ENCODE data around the gene SLAMF7. TPM values are rescaled to one million over a fixed set of nuclear protein-coding genes. Genes with fewer than 3 reads are reported as not detected.

Gene SLAMF7
- total and polyA plus RNA-seq, 2 of the 13 experiments (the other 11 are each of a cell fraction or from before 2014, with no cell fraction given), result not detected

DNA sequence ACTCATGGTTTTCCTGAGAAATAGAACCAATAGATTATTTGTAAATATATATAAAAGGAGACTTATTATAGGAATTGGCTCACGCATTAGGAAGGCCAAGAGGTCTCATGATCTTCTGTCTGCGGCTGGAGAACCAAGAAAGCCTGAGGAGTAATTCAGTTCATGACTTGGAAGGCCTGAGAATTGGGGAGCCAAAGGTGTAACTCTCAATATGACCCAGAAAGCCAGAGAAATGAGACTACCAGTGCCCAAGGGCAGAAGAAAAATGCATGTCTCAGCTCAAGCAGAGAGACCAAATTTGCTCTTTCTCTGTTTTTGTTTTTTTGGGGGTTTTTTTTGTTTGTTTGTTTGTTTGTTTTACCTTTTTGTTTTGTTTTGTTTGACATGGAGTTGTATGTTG is 19.5 kb downstream of the SLAMF7 start (continued):
- TF ChIP-seq TOE1 (CRISPR knock-in tag; IDR thresholded peaks at IDR 0.05) (no peak), XBP1 (CRISPR knock-in tag; IDR thresholded peaks at IDR 0.05) (no peak)

DNA sequence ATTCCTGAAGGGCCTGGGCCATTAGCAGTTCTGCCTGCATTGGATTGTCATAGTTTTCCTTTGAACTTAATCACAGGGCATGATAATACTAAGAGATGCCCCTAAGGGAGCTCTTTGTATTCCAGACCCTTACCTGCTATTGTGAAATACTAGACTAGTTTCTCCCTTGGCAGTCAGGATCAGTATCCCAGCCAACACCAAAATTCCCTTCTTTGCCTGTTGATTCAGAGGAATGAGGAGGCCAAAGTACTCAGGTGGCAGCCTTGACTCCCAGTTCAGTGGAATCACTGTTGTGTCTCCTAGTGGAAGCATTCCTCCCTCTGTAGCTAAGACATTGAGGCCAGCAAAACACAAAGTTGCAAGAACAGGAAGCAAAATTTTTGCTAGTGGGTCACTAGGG is 20.7 kb downstream of the SLAMF7 start:
- no peaks in the 10 kb centered on the region for H3K79me2 ChIP-seq (ENCODE audit: insufficient read depth, low read length)
- TF ChIP-seq, protein P1, sequence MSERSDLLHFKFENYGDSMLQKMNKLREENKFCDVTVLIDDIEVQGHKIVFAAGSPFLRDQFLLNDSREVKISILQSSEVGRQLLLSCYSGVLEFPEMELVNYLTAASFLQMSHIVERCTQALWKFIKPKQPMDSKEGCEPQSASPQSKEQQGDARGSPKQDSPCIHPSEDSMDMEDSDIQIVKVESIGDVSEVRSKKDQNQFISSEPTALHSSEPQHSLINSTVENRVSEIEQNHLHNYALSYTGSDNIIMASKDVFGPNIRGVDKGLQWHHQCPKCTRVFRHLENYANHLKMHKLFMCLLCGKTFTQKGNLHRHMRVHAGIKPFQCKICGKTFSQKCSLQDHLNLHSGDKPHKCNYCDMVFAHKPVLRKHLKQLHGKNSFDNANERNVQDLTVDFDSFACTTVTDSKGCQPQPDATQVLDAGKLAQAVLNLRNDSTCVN (CRISPR knock-in tag; IDR thresholded peaks at IDR 0.05; ENCODE audit: borderline replicate concordance), result no peak
- H3K36me3 ChIP-seq (replicated peaks in 1 of 2; ENCODE audit: control insufficient read depth in 1 of 2, insufficient read depth in 2 of 2, low read length in 2 of 2), result no peaks in the 10 kb centered on the region
- no peak overlapping the region for H3K4me3 ChIP-seq (replicated peaks in 1 of 3; ENCODE audit: insufficient read depth in 1 of 3, low read depth in 2 of 3, low read length in 3 of 3)
- H2AFZ ChIP-seq (ENCODE audit: low read length), result no peak overlapping the region
- no peak for FAIRE-seq
- no TSS peak for BruUV-seq (replicated peaks)
- intact Hi-C loops (cut with micrococcal nuclease; ENCODE audit: unreplicated experiment), result no loop called here
- no peak for ATAC-seq
- H3K9me3 ChIP-seq (ENCODE audit: low read length), result no peaks in the 10 kb centered on the region
- in situ Hi-C loops (cut with HindIII; ENCODE audit: extremely low pct_ligation_motif_present, low pct_unique_long_range_greater_than_20kb), result no loop called here
- H3K4me1 ChIP-seq (ENCODE audit: insufficient read depth, low read length), result no peaks in the 10 kb centered on the region
- ChIA-PET POLR2A (no interaction called here), CTCF (ENCODE audit: low intra/inter-chr PET ratio, low total read pairs) (no interaction called here)
- H3K27me3 ChIP-seq (ENCODE audit: control insufficient read depth in 1 of 2, insufficient read depth in 2 of 2, low read length in 2 of 2), result no peaks in the 10 kb centered on the region
- no peak overlapping the region for H3K27ac ChIP-seq (ENCODE audit: extremely low read length, insufficient read depth, low read length)
- no peak overlapping the region for H3K9ac ChIP-seq (ENCODE audit: insufficient read depth, low read depth, low read length)
- H3K4me2 ChIP-seq (ENCODE audit: low read depth, low read length), result no peak overlapping the region
- no peaks in the 10 kb centered on the region for H4K20me1 ChIP-seq (ENCODE audit: insufficient read depth, low read length)
- DNase-seq (ENCODE audit: low spot score), result no peak

DNA sequence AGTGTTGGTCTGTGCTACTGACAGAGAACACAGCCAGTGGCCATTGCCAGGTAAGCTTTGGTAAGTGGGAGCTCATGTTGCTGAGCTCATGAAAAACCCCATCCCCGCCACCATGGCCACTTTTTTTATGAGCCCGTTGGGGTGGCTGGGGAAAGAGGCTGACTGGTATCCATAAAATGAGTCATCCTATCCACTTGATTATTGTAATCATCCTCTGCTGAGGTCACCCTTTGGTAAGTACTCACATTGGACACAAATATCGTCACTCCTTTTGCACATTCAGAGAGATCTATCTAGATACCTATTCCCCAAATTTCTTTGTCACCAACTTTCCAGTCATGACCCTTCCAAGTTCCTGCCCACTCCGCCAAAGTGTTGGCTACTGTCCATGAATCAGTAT is 22.0 kb downstream of the SLAMF7 start:
- H3K4me1 ChIP-seq (ENCODE audit: insufficient read depth, low read length), result no peaks in the 10 kb centered on the region
- H3K79me2 ChIP-seq (ENCODE audit: insufficient read depth, low read length), result no peaks in the 10 kb centered on the region
- ChIA-PET CTCF (ENCODE audit: low intra/inter-chr PET ratio, low total read pairs) (no interaction called here), POLR2A (no interaction called here)
- FAIRE-seq (no peak), ATAC-seq (no peak), DNase-seq (ENCODE audit: low spot score) (no peak)
- 0% methylated on average over 4 of the region's 4 CpGs for WGBS (ENCODE audit: low lambda C conversion rate)
- H2AFZ ChIP-seq (ENCODE audit: low read length), result no peak overlapping the region
- in situ Hi-C loops (cut with HindIII; ENCODE audit: extremely low pct_ligation_motif_present, low pct_unique_long_range_greater_than_20kb) (no loop called here), intact Hi-C loops (cut with micrococcal nuclease; ENCODE audit: unreplicated experiment) (no loop called here)
- H3K9me3 ChIP-seq (ENCODE audit: low read length), result no peaks in the 10 kb centered on the region
- no TSS peak for BruUV-seq (replicated peaks)
- no peak overlapping the region for H3K27ac ChIP-seq (ENCODE audit: extremely low read length, insufficient read depth, low read length)
- H3K4me3 ChIP-seq (replicated peaks in 1 of 3; ENCODE audit: insufficient read depth in 1 of 3, low read depth in 2 of 3, low read length in 3 of 3), result no peak overlapping the region
- H3K9ac ChIP-seq (ENCODE audit: insufficient read depth, low read depth, low read length), result no peak overlapping the region
- no peaks in the 10 kb centered on the region for H3K36me3 ChIP-seq (replicated peaks in 1 of 2; ENCODE audit: control insufficient read depth in 1 of 2, insufficient read depth in 2 of 2, low read length in 2 of 2)
- TF ChIP-seq DPF2 (CRISPR knock-in tag; IDR thresholded peaks at IDR 0.05; ENCODE audit: borderline replicate concordance, low read depth), result no peak
- TF ChIP-seq ZNF34 (CRISPR knock-in tag; IDR thresholded peaks at IDR 0.05; ENCODE audit: borderline replicate concordance), result no peak
- no peak for TF ChIP-seq MIER2 (CRISPR knock-in tag; IDR thresholded peaks at IDR 0.05)
- TF ChIP-seq IRX3 (CRISPR knock-in tag; IDR thresholded peaks at IDR 0.05; ENCODE audit: borderline replicate concordance, low read depth), result no peak
- TF ChIP-seq, protein P2, sequence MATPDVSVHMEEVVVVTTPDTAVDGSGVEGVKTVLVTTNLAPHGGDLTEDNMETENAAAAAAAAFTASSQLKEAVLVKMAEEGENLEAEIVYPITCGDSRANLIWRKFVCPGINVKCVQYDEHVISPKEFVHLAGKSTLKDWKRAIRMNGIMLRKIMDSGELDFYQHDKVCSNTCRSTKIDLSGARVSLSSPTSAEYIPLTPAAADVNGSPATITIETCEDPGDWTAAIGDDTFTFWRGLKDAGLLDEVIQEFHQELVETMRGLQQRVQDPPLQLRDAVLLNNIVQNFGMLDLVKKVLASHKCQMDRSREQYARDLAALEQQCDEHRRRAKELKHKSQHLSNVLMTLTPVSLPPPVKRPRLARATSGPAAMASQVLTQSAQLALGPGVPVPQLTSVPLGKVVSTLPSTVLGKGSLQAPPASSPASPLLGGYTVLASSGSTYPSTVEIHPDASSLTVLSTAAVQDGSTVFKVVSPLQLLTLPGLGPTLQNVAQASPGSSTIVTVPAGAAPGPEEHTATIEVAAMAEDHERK (CRISPR knock-in tag; IDR thresholded peaks at IDR 0.05; ENCODE audit: low read depth), result no peak
- TF ChIP-seq MTF1 (CRISPR knock-in tag; IDR thresholded peaks at IDR 0.05), result no peak
- TF ChIP-seq RBM22 (optimal IDR thresholded peaks at IDR 0.05; ENCODE audit: low read length), result no peak
- TF ChIP-seq ZNF207 (IDR thresholded peaks at IDR 0.05; ENCODE audit: borderline replicate concordance), result no peak
- no peak for TF ChIP-seq ZBTB7A (CRISPR knock-in tag; IDR thresholded peaks at IDR 0.05)
- TF ChIP-seq SPEN (CRISPR knock-in tag; IDR thresholded peaks at IDR 0.05; ENCODE audit: low read depth), result no peak
- no peak for TF ChIP-seq CEBPG (CRISPR knock-in tag; IDR thresholded peaks at IDR 0.05)
- no peak for TF ChIP-seq ZNF33A (CRISPR knock-in tag; IDR thresholded peaks at IDR 0.05; ENCODE audit: borderline replicate concordance)
- TF ChIP-seq RBAK (CRISPR knock-in tag; IDR thresholded peaks at IDR 0.05), result no peak
- no peaks in the 10 kb centered on the region for H3K27me3 ChIP-seq (ENCODE audit: control insufficient read depth in 1 of 2, insufficient read depth in 2 of 2, low read length in 2 of 2)
- H4K20me1 ChIP-seq (ENCODE audit: insufficient read depth, low read length), result no peaks in the 10 kb centered on the region
- no peak overlapping the region for H3K4me2 ChIP-seq (ENCODE audit: low read depth, low read length)
